ENCODE measurements around the gene TRIM8. TPM values are rescaled to one million over a fixed set of nuclear protein-coding genes. Genes with fewer than 3 reads are reported as not detected.

Gene TRIM8
- total RNA-seq, 1 experiment from 2014 or later: 36.3 TPM

GRCh38 chr10:102701272-102701671 lies 57.0 kb downstream of the TRIM8 start:
- 0 out of 2 replicates have a peak, but pooled peaks cover 4% of the 10 kb centered on the region for H3K4me1 Mint-ChIP-seq

GRCh38 chr10:102701796-102702195 lies 57.5 kb downstream of the TRIM8 start:
- ChIA-PET POLR2A (interaction anchor here (0.6 kb wide), 1 partner anchor 423 kb away, joined by 4 read pairs; no protein-coding TSS in a partner anchor), CTCF (interaction anchor here (0.6 kb wide), 1 partner anchor 1733 kb away, joined by 3 read pairs; no protein-coding TSS in a partner anchor)
- Mint-ChIP-seq H3K9me3 (no peaks in the 10 kb centered on the region), H3K27me3 (ENCODE audit: low read depth) (no peaks in the 10 kb centered on the region), H3K4me1 (0 out of 2 replicates have a peak, but pooled peaks cover 4% of the 10 kb centered on the region), H3K36me3 (peaks cover 26% of the 10 kb centered on the region), H3K4me3 (no peak overlapping the region), H3K27ac (no peak overlapping the region)
- ATAC-seq (no peak), DNase-seq (ENCODE audit: low spot score) (no peak)
- TF ChIP-seq ZNF121 (CRISPR knock-in tag; IDR thresholded peaks at IDR 0.05) (no peak; the same call in 1 of the 2 replicates), SMAD4 (CRISPR knock-in tag; IDR thresholded peaks at IDR 0.05) (no peak), FOXP4 (CRISPR knock-in tag; IDR thresholded peaks at IDR 0.05) (no peak), NR3C1 (CRISPR knock-in tag; conservative IDR thresholded peaks at IDR 0.05; ENCODE audit: low read depth) (no peak), IRF2 (CRISPR knock-in tag; IDR thresholded peaks at IDR 0.05; ENCODE audit: borderline replicate concordance, low read depth) (no peak), SP1 (CRISPR knock-in tag; conservative IDR thresholded peaks at IDR 0.05) (no peak), USF2 (CRISPR knock-in tag; IDR thresholded peaks at IDR 0.05) (no peak), FOXP1 (CRISPR knock-in tag; IDR thresholded peaks at IDR 0.05; ENCODE audit: borderline replicate concordance) (no peak), MAX (CRISPR knock-in tag; IDR thresholded peaks at IDR 0.05) (no peak), ELF4 (CRISPR knock-in tag; IDR thresholded peaks at IDR 0.05; ENCODE audit: low read depth) (no peak), OVOL2 (CRISPR knock-in tag; IDR thresholded peaks at IDR 0.05; ENCODE audit: borderline replicate concordance) (no peak), EMX1 (CRISPR knock-in tag; IDR thresholded peaks at IDR 0.05) (no peak), AR (CRISPR knock-in tag; IDR thresholded peaks at IDR 0.05) (no peak)

More at GRCh38 chr10:102701272-102701671, 57.0 kb downstream of the TRIM8 start:
- Mint-ChIP-seq H3K27ac (no peak overlapping the region), H3K4me3 (no peak overlapping the region), H3K9me3 (no peaks in the 10 kb centered on the region), H3K36me3 (peaks cover 31% of the 10 kb centered on the region), H3K27me3 (ENCODE audit: low read depth) (no peaks in the 10 kb centered on the region)
- TF ChIP-seq ZNF671 (CRISPR knock-in tag; IDR thresholded peaks at IDR 0.05) (no peak), JUN (CRISPR knock-in tag; IDR thresholded peaks at IDR 0.05) (no peak), ATF3 (CRISPR knock-in tag; conservative IDR thresholded peaks at IDR 0.05) (no peak), USF1 (CRISPR knock-in tag; IDR thresholded peaks at IDR 0.05) (no peak), ZNF425 (CRISPR knock-in tag; conservative IDR thresholded peaks at IDR 0.05) (no peak)
- ATAC-seq (no peak), DNase-seq (ENCODE audit: low spot score) (no peak)
- CTCF ChIA-PET: no interaction called here
- POLR2A ChIA-PET: interaction anchor here (0.6 kb wide), 1 partner anchor 178 kb away, joined by 5 read pairs; no protein-coding TSS in a partner anchor

Measured in WTC11 (cell line).